HG02943 (cell line): ENCODE data around the gene MPV17L2.
"Not testable (repeated sequence)": the region's sequence is repeated elsewhere in the genome, so short reads cannot be mapped to it uniquely, and the experiment has no call there.

Experiments
- ATAC-seq: cut with Tn5 transposase; IDR thresholded peaks from one replicate; pipeline ENCODE4 v1.9.1; 2021; ENCODE audit warnings: mild to moderate bottlenecking, low read depth, moderate library complexity; ENCODE audit not compliant: unreplicated experiment

Gene MPV17L2

DNA sequence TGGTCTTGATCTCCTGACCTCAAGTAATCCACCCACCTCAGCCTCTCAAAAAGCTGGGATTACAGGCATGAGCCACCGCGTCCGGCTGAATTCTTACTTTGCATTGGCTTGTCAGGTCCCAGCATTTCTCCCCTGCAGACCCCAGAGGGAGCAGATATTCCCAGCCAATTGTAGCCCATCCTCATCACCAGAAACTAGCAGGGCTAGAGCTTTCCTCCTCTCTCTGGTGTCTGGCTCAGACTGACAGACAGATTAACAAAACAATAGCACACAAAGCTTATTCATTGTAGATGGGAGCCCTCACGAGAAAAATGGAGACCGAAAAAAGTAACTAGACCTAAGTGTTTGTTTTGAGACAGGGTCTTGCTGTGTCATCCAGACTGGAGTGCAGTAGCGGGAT lies 7.5 kb upstream of the MPV17L2 start:
- ATAC-seq = no peak

DNA sequence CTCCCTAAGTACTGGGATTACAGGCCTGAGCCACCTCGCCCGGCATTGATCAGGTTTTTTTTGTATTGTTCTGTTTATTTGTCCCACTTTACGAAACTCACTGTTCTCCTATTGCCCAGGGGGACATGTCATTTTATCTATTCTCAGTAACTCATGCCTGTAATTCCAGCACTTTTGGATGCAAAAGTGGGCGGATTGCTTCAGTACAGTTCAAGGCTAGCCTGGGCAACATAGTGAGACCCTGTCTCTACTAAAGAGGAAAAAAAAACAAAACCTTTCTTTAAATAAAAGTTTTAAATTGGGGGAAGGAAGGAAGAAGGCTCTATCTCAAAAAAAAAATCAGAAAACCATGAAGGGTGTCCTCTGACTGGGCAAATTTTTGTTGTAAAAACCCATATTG lies 2.7 kb upstream of the MPV17L2 start:
- ATAC-seq = no peak

DNA sequence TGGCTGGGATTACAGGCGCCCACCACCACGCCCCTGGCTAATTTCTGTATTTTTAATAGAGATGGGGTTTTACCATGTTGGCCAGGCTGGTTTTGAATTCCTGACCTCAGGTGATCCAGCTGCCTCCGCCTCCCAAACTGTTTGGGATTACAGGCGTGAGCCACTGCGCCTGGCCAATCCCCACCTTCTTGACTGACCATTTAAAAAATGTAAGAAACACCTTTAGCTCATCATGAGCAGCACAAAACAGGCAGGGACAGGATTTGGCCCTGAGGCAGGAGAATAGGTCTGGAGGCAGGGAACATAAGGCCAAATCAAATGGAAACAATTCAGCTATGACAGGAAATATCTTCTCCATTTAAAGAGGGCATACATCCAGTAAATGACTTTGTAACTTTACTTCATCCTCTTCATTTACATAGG lies 1.4 kb upstream of the MPV17L2 start:
- ATAC-seq = no peak

DNA sequence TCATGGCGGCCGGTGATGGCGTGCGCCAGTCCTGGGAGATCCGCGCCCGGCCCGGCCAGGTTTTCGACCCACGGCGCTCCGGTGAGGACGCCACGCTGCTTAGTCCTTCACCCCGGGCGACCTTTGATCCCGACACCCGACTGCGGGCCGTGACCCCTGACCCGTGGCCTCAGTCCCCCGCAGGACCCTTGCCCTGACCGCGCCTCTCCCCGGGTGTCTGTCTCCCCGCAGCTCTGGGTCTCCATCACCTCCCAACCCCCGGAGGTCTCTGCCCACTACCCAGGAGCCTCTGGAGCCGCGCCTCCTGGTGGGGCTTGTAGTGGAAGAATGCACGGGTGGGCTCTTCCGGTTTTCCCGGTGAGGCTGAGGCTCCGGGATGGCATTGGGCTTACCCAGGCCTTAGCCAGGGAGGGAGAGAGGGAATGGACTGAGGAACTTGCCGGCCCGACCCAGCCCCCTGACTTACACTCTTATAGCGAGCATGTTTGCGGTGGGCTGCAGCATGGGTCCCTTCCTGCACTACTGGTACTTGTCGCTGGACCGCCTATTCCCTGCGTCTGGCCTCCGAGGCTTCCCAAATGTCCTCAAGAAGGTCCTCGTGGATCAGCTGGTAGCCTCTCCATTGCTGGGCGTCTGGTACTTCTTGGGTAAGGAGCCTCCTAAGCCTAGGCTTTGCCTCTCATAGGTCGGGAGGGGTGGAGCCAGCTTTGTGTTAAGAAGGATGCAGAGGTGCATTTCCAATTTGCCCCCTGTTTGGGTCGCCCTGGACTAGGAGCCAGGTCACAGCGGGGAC lies 566 bp downstream of the MPV17L2 start:
- ATAC-seq = peak; percentile 6

DNA sequence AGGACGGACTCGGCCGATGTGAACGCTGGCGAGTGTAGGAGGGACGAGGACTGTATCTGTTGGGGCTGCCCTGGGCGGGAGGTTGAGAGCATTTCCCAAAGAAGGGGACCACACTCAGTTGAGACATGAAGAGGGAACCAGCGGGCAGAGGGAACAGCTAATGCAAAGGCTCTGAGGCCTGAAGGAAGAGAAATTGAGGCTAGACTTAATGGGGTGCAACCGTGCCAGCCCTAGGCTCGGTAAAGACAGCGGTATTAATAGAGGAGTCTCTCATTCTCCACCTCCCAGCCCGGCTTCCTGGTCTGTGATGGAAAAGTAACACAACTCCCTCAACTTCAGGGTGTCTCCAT lies 1.1 kb downstream of the MPV17L2 start:
- ATAC-seq = no peak

DNA sequence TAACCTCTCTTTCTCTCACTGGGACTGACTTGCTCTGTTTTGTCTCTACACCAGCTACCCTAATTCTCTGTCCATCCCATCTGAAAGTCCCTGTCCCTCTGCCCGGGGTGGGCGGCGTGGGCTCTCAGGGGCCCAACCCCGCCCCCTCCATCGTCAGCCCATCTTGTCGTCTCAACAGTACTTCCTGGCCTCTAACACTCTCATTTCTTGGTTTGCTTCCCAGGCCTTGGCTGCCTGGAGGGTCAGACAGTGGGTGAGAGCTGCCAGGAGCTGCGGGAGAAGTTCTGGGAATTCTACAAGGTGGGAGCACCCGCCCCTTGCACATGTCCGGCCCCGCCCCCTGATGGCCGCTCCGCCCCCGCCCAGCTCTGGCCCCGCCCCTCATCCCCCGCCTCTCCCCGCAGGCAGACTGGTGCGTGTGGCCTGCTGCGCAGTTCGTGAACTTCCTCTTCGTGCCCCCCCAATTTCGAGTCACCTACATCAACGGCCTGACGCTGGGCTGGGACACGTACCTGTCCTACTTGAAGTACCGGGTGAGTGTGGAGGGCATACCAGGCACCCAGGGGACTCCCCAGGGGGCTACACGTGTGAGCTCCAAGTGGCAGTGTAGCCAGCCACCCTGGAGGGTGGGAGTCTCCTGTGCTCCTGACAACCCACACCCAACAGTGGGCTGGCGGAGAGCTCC lies 1.7 kb downstream of the MPV17L2 start:
- no peak for ATAC-seq

DNA sequence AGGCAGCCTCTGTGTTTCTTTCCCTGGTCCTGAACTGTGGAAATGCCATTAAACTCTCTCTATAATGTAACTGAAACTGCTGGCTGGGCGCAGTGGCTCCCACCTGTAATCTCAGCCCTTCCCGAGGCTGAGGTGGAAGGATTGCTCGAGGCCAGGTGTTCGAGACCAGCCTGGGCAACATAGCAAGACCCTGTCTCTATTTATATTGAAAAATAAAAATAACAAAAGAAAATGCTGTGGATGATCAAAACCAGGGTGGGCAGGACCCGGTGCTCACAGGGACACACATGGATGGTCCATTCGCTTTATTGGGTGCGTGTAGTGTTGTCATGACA lies 3.5 kb downstream of the MPV17L2 start:
- no peak for ATAC-seq

DNA sequence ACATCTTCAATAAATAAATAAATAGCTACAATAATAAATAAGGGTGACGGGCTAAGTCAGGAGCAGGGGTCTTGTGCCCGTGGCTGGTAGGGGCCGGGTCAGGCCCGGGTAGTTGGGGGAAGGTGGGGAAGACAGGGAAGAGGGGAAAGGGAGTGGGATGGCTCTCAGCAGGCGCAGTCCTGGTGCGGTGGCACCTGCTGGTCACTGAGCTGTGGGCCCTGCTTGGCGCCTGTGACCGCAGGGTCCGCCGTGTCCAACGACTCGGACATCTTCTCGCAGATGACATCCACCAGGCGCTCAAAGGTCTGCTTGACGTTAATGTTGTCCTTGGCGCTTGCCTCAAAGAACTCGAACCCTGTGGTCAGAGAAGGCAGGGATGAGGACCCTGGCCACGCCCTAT lies 4.3 kb downstream of the MPV17L2 start:
- ATAC-seq = no peak

DNA sequence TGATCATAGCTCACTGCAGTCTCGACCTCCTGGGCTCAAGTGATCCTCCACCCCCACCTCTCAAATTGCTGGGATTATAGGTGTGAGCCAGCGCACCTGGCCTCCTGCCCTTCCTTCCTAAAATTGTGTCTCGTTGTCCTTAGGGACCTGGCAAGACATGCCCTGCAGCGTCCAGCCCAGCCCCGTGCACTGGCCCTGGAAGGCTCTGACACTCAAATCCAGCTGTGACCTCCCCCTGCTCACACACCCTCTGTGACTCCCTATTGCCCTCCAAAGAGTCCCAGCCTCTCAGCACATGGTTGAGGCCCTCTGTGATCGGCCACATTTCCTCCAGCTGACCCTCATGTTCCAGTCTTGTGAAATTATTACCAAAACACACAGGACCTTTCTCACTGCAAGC lies 4.9 kb downstream of the MPV17L2 start:
- ATAC-seq = no peak

DNA sequence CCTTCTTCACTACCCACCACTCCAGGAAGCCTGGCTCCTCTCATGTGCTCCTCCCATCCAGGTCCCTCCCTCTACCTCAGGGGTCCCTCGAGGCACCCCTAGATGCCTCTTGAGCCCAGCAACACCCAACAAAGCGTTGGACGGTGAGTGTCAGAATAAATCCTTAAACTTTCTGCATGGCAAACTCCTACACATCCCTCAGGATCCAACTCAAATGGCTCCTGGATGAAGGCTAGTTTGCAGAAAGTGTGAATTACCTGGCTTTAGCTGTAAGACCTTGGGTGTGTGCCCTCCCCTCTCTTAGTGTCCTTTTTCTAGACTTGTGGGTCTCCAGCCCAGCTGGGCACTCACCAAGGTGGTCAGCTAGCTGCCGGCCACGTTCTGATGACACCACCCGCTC lies 5.4 kb downstream of the MPV17L2 start:
- ATAC-seq = no peak

DNA sequence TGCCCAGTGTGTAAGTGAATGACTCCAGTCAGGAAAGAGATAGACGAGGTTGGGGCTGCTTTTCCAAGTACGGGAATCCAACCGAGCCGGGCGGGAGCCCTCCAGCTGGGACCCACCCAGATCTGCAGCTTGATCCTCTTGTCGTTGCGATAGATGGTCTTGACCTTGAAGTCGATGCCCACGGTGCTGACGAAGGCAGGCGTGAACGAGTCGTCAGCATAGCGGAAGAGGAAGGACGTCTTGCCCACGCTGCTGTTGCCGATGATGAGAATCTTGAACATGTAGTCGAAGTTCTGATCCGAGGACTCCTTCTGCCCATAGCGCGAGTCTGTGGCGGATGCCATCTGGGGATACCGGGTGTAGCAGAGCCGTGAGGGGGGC lies 9.4 kb downstream of the MPV17L2 start:
- ATAC-seq = no peak

DNA sequence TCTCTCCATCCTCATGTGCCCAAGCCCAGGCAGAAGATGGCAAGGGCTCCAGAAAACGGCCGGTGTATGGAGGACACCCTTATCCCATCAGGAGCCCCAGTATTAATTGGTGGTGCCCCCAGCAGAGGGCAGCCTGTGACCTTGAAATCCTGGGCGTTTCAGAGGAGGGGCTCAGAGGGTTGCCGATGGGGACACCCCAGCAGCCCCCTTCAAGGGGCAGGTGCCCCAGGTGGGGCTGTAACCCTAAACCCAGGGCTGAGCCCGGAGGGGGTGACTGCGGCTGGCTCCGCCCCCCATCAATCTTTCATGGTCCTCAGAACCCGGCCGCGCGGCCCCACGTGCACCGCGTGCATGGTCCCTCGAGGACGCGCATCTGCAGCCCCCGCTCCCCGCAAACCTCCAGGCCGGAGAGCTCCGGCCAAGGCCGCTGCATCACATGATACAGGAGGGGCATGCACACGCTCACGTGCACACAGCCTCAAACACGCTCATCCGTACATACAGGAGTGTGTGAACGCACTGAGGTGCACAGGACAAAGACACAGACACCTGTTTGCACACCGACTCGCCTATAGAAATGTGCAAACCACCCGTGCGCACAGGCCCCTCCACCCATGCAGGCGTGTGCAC lies 9.9 kb downstream of the MPV17L2 start:
- no peak for ATAC-seq

DNA sequence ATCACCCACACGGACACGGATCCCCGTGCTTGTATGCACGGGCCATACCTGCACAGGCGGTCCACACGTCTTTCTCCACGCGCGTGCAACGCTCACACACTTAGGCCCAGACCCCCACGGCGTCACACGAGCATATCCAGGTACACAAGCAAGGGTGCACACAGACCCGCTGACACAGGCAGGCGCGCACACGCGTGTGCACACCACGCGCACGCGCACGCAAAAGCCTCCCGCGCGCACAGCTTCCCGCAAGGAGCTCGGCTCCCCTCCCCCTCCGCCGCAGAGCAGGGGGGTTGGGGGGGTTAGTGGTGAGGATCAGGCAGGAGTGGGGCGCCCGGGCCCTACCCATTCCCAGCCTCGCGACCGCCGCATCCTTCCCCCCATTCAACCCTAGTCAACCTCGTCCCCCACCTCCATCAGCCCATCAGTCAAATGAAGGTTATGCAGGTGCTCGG lies 10.4 kb downstream of the MPV17L2 start:
- ATAC-seq = no peak

DNA sequence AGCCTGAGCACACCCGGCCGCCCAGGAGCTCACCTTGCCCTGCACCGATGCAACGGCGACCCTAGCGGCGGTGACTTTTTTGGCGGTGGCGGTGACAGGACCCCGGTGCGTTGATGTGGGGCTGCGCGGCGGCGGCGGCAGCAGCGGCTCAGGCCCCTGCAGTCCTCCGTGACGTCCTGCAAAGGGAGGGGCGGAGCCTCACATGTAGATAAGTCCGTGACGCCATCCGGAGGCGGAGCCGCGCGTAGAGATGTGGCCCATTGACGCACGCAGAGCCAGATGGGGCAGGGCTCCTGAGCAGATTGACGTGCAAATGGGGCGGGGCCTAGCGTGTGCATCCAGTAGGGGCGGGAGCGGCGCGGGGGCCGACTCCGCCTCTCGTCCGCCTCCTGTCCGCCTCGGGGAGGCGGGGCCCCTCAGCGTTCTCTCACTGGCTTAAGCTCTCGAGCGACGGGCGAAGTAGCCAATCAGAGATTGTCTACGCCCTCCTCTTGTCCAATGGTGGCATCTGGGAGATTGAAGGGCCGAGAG lies 10.9 kb downstream of the MPV17L2 start, which contains the start of gene RAB3A:
Gene RAB3A (minus strand): TSS at position 180 of the 531 bp plus-strand sequence. CDS start 1,302 bp downstream, outside the sequence.
- peak; percentile 91 for ATAC-seq

DNA sequence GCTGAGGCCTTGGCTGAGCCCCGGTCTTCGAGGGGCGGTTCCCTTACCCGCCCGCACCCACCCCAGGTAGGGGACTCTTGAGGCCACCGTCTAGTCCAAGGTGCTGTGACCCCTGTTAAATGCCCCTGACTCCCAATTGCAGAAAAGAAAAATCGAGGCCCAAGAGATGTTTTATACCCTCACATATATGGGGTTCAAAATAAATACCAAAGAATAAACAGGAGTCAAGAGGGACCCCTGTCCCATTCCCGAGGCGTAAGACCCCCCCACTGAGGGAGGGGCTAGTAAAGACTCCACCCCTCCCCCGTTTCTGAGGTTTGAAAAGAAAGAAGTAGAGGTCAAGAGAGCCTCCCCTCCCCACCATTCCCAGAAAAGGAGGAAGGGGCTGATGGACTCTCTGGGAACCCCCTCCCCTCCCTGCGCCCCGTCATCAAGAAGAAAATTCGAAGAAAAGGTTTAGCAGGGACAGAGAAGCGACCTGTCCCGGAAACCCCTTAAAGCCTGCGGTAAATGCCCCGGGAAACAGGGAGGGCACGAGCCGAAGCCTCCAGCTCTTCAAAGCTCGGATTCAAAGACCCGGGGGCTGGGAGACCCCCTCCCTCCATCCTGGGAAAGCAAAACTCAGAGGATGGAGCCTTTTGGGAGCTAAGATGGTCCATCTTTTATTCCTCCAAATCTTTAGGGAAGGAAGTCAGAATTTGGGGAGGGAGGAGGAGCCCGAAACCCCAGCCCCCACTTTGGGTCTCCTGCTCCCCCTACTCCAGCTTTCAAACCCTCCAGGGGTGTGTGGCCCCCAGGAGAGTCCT lies 11.6 kb downstream of the MPV17L2 start:
- peak; percentile 6 for ATAC-seq

DNA sequence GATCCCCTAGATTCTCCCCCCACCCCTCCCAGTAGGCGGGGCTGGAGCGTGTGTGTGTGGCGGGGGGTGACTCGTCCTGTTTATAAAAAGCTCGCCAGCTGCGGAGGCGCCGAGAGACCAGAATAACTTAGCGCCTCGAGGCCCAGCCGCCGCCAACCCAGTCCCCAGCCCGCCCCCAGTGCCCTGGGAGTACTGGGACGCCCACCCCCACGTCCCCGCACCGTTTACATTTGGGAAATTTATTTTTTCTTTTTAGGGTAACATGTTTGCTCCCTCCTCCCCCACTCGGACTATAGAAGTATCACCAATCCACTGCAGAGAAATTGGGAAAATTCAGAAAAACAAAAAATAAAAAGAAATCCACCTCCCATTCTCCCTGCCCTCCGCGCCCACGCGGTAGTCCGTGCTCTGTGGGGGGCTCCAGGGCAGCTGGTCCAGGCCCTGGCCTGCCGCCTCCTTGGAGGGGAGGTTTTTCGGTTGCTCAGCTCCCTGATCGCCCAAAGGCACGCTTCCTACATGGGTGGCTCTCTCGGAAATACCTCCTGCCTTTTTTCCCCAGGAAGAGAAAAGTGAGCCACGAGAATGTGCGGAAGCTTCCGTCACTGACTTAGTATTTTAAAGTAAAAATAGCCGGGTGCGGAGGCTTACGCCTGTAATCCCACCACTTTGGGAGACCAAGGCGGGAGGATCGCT lies 12.3 kb downstream of the MPV17L2 start:
- ATAC-seq = no peak

DNA sequence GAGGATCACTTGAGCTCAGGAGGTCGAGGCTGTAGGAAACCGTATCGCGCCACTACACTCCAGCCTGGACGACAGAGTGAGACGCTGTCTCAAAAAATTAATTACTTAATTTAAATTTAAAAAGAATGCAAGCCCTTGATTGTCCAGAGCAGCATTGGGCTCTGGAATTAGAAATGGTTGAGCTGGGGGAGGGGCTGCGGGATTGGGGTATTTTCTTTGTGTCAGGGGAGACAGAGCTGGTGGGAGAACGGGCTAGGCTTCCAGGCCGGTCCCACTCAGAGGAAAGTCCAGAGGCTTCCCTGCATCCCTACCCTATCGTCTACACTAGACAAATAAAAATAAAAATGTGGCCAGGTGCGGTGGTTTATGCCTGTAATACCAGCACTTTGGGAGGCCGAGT lies 13.0 kb downstream of the MPV17L2 start:
- no peak for ATAC-seq

DNA sequence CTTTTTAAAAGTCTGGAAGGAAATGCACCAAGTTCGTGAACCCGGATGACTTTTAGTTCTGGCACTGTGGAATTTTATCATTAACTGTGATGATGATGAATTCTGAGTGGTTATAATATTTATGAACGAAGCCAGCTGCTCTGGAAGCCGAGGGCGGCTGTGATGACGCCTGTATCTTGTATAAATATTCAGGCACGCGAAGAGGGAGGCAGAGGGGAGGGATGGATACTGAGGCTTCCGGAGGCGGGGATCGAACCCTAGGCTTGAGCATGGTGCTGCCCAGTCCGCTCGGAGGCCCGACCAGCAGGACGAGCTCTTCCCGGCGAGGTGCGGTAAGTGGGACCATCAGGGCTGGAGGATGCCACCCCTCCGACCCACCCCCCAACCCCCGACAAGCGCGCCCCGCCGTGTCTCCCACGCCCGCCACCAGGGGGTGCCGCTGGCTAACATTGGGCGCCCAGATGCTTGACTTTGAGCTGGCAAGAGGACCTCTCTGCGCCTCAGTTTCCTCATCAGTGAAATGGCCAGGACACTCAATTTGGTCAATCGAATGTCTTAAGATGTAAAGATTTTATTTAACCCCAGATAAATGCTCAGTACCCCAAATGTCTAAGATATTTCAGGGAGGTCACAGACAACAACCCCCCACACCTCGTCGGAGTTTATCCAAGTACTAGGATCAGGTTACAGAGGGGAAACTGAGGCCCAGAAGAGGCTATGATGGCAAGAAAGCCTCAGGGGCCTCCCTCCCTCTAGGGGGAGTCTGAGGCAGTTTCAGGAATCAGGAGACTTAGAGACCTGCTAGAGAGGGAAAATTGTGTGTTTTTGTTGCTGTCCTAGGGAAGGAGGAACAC lies 15.3 kb downstream of the MPV17L2 start:
- no peak for ATAC-seq

DNA sequence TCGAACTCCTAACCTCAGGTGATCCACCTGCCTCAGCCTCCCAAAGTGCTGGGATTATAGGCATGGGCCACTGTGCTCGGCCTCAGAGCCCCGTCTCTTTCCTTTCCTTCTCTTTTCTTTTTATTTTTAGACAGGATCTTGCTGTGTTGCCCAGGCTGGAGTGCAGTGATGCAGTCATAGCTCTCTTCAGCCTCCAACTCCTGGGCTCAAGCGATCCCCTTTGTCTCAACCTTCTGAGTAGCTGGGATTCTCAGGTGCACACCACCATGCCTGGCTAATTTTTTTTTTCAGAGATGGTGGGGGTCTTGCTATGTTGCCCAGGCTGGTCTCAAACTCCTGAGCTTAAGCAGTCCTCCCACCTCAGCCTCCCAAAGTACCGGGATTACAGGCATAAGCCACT lies 16.9 kb downstream of the MPV17L2 start:
- not testable (repeated sequence) for ATAC-seq
